Amniotic epithelial cell (primary cell): ENCODE results near the gene PXDN.

Experiments used
- DNase-seq: peaks from one replicate; pipeline ENCODE4 v3.0.0-alpha.2; 2010; ENCODE audit warnings: low read depth

PXDN gene

GRCh38 chr2:1650085-1650872 is 94.0 kb downstream of the PXDN start:
- DNase-seq: no peak

GRCh38 chr2:1649103-1650084 is 94.9 kb downstream of the PXDN start:
- DNase-seq: no peak

DNA sequence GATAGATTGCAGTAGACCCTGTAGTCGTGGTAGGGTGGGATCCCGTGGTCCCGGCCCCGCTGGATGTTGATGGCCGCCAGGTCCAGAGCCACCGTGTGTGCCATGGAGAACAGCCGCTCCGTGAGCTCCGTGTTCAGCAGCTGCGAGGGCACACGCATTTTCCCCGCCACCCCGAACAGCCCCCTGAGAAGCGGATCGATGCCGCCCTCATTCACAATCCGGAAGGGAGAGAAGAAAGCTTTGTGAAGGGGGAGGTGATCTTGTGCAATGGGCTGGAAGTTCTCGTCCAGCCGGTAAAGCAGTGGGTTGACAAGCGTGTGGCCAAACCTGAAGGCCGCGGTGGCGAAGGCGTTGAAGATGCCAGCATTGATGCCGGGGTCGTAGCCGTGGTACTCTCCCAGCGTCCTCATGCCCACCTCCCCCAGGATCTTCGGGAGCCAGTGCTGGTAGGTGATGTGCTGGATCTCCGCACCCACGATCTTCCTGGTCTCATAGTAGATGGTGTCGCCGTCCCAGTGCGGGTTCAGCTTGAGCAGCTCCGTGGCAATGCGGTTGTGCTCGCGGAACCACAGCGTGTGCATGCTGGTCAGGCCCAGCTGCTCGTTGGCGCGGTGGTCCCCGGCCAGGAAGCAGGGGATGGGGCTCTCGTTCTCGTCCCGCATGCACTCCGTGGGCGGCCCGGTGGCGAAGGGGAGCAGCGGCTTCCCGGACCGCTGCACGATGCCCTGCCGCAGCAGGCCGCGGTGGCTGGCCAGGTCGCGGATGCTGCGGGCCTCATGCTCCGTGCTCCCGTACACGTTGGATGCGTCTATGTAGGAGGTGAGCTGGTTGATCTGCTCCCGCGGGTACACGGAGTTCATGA is 95.8 kb downstream of the PXDN start:
- no peak for DNase-seq

DNA sequence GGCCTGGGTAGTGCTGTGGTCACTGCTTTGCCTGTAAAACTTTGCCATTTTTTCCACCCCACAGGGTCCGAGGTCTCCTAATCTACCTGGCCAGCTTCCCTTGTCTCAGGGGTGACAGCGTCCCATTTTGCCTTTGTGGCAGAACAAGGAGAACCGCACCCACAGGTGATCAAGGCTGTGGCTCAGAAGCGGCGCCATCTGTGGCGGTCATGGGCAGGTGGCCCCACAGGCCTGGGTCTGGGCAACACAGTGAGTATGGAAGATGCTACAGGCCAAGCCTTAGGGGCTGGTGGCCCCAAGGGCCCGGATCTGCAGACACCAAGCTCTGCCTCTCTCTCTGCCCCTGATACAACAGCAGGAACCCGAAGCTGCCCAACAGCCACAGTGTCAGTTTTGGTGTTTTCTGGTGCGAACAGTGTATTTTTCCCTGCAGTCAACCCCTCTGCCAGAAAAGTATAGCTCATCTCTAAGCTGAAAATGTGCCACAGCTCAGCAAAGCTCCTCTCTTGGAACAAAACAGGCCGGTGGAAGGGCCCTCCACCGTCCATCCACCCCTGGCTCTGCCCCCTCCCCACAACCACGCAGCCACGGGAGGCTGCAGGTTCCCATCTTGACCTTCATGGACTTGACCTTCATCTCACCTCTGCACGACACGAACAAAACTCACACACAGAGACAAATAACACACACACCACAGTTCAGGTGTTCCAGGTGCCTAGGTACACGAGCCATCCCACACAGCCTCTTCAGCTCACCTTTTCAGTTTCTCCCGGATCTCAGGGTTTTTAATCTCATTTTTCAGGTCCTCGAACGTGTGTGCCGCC is 96.7 kb downstream of the PXDN start:
- DNase-seq: no peak

DNA sequence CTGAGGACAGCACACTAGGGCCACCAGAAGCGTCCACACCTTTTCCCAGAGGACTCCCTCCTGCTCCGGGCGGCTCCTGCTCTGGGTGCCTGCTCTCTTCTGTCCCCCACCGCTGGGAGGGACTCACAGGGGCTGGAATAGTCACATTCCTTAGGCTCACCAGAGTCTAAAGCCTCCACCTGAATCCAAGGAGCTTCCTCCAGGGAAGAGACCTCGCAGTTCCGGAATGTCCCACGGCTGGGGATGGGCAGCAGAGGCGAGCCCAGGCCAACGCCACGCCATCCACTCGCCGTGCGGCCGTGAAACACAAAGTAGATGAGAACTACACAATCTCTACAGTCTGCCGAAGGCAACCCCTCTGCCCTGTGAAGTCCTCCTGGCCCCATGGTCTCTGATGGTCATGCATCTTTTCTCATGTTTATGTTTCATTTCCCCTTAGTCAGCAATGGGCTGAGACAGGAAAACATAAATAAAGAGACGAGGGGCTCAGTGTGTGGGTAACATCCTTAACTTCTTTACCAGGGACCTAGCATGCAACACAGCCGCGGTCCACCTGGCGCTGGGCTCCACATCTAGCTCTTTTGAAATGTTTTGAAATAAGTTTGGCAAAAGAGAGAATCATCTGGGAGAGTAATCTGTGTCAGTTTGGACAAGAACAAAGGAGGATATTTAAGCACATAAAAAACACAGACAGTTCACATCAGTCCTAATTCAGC is 98.4 kb downstream of the PXDN start:
- DNase-seq: peak; percentile 34

DNA sequence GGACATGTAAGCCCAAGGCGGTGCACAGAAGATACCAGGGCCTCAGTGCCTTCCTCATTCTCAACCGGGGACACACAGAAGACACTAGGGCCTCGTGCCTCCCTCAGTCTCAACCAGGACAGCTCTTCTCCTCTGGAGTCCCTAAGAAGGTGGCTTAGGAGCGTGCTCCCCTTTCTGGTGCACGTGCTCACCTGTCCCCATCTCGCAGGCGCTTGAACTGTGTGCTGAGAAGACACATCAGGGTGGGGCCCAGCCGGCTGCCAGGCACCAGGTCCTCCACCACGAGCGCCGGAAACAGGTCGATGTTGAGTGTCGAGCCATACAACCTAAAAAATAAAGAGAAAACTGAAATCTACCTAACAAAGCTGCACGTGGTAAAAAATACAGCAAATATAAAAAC is 99.9 kb downstream of the PXDN start:
- no peak for DNase-seq

DNA sequence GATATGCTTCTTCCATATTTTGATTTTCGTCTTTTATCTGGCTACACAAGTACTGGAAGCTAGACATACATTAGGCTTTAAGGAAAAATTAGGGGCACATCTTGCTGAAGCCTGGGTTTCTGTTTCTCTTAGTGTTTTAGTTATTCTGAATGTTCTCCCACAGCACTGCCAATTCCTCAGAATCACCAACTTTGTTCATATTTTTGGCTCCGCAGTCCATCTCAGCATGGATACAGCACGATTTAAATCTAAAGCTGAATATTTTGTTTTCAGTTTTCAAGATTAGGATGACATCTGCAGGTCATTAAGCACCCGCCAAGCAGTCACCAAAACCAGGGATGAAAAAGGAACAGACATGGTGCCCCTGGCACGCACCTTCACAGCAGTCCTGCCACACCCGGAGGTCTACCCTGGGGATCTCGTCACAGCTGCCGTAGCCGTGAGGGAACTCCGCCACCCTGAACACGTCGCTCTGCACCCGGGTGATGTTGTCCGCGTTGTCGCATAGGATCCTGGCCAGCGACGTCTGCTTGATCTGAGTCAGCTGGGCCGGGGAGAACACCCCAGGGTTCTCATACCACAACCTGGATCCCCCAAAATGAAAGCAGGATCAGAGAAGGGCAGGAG is 101.2 kb downstream of the PXDN start:
- no peak for DNase-seq

DNA sequence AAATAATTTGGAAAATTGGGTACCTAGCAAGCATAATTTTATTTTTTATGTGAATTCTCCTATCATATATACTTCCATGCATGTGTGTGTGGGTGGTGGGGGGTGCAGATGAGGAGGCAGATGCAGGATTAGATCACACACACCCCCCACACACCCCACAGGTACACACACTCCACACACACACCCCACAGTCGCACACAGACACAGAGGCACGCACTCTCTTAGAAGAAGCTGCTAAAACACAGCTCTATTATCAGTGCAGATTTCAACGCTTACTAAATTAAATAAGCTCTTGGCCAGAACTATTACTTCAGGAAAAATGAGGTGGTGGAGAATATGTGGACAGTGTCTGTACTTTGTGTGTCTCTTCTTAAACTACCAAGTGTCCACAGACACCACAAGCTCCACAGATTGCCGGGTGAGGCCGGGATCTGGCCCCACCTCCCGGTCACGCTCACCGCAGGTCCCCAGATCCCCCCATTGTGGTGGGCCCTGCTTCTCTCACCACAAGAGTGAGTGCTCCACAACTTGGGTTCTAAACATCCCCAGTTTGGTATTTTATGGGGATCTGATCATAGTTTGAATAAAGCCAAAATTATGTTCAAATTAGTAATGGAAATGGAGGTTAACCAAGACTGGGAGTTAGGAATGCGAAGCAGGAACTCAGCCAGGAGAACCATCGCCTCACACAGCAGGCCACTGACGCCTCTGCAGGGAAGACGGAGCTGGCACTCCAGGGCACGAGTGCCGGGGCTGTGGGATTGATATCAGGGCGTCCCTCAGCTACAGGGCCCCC is 102.1 kb downstream of the PXDN start:
- no peak for DNase-seq

GRCh38 chr2:1641523-1641922 is 102.8 kb downstream of the PXDN start:
- DNase-seq: peak; percentile 40

- no peak for DNase-seq
Measured at GRCh38 chr2:1640301-1641135, 103.8 kb downstream of the PXDN start.

DNA sequence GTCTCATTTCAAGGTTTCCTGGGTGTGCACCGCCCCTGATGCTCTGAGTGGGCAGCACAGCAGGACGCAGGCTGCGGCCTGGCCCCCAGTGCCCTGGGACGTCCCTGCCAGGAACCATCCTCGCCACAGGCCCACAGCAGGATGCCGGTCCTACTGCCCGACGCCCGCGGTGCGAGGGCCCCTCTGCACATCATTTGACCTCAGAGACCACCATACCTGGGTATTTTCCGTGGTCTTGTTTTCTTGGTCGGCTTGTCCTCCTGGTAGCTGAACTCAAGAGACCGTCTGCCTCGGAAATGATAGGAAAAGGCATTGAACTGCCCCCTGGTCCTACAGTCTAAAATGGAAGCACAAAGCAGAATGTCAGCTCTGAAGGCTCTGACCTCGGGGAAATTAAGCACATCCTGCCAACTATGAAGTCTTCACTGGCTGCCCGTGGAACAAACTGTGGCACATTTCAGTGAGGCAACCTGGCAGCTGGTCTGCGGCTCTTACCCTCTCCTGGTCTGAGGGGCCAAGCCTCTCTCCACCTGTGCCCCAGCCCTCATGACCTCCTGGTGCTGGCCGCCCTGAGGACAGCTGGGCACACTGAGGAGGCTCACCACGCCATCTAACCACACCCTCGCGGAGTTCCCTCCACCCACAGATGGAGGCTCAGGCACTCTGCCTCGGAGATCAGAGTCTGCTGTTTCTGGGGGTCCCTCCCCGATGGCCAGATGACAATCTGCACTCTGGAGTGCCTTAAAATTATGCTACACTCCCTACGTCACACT is 105.0 kb downstream of the PXDN start:
- no peak for DNase-seq

- DNase-seq: peak; percentile 61
Measured at GRCh38 chr2:1638281-1638860, 105.9 kb downstream of the PXDN start.

DNA sequence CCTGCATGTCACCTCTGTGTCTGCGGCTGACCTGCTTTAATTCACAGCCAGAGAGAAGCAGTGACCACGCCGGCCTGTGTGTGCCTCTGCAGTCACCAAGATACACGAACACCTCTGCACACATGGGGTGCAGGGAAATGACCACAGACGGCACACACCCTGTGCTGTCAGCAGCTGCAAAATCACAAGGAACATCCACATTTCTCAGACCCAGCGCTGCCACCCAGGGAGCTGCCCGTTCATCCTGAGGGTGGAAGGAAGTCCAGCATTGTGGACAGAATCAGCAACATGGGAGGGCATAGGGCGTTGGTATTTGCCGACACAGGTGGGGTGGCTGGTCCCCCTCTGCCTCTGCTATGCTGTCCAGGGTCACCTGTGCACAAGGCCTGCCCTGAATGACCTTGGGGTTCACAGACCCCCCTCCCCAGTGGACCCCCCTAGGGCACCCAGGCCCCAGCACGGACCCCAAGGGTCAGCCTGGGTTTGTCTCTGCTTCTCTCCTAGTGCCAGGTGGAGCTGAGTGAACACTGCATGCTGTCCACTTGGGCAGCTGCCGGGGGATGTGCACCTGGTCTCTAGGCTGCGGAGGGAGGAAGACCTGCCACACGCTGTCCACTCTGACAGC is 107.4 kb downstream of the PXDN start:
- no peak for DNase-seq

DNA sequence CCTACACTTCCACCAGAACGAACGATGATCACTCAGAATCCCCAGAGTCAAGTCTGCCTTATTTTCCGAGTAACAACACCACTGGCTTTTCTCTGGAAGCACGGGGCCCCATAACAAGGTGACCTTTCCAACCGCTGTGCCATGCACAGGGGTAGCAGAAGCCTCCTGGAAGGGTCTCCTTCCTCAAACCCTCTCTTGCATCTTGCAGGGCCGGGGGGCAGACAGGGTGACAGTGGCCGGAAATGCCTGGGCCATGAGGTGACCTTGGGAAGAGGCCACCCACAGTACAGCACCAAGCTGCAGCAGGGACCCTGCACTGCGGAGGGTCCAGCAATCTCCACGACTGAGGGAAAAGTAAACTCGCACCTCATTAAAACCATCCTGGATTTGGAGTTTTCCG is 108.5 kb downstream of the PXDN start:
- DNase-seq: no peak

DNA sequence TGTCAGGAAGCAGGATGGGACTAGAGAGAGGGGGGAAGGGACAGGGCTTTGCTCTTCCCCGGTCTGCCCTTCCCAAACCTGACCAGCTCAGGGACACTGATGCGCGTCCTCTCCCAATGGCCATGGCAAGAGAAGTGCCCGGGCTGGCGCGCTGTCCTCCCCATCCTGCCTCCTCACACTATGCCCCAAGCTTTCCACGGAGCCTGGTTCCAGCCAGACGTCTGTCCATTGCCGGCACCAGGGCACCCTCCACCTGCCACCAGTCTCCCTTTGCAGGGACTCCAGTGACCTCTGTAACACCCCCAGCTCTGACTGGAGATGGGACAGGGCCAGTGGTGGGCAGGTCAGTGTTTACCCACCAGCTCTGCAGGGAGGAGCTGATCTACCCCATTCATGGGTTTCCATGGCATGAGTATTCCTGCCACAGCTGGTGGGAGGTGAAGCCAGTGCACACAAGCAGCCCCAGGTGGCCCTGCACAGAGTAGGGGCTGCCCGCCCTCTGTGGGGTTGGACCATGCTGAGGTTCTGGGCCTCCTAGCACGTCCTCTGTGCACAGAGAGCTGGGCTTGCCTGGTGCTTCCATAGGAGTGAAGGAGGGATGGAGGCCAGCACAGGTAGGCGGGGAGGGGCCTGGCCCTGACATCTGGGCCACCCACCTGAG is 109.5 kb downstream of the PXDN start:
- DNase-seq: no peak

- DNase-seq: no peak
Measured at GRCh38 chr2:1633936-1634587, 110.3 kb downstream of the PXDN start.
